SU-DHL-6 (cell line): ENCODE data around the gene MLANA.

Experiments
- CTCF ChIP-seq: fragments of 200-600 bp; sonication (generic); IDR thresholded peaks from one replicate; pipeline ENCODE4 v1.5.1; 2017; ENCODE audit warnings: antibody characterized with exemption, mild to moderate bottlenecking, low read length, moderate library complexity; ENCODE audit not compliant: insufficient read depth, poor library complexity, severe bottlenecking
- EZH2phosphoT487 ChIP-seq: fragments of 200-600 bp; sonication (generic), shearing (Covaris generic); conservative IDR thresholded peaks from 2 replicates; pipeline ENCODE4 v1.6.1; 2018; ENCODE audit warnings: mild to moderate bottlenecking, antibody characterized with exemption, low read length, moderate library complexity, mixed read lengths

GRCh38 chr9:5909976-5910375 is 19.3 kb downstream of the MLANA start:
- TF ChIP-seq CTCF: no peak
- no peak for TF ChIP-seq EZH2phosphoT487
